ENCODE measurements around the gene SGCA. TPM values are rescaled to one million over a fixed set of nuclear protein-coding genes. Genes with fewer than 3 reads are reported as not detected.

SGCA gene
- total RNA-seq, 1 experiment from 2014 or later = 207 TPM

GRCh38 chr17:50207792-50208567 lies 42.2 kb downstream of the SGCA start:
- DNase-seq (ENCODE audit: low read depth) = no peak

- no peak for DNase-seq (ENCODE audit: low read depth)
Observed at GRCh38 chr17:50208611-50209061, 42.8 kb downstream of the SGCA start.

- no peak for DNase-seq (ENCODE audit: low read depth)
Observed at GRCh38 chr17:50209133-50209471, 43.3 kb downstream of the SGCA start.

GRCh38 chr17:50209472-50210239 lies 43.9 kb downstream of the SGCA start:
- peak; percentile 97 for DNase-seq (ENCODE audit: low read depth)

- DNase-seq (ENCODE audit: low read depth) = peak; percentile 98
Observed at GRCh38 chr17:50210240-50211225, 44.7 kb downstream of the SGCA start.

GRCh38 chr17:50211249-50212120 lies 45.7 kb downstream of the SGCA start:
- no peak for DNase-seq (ENCODE audit: low read depth)

- peak; percentile 69 for DNase-seq (ENCODE audit: low read depth)
Observed at GRCh38 chr17:50212121-50212843, 46.5 kb downstream of the SGCA start.

- DNase-seq (ENCODE audit: low read depth) = no peak
Observed at GRCh38 chr17:50213026-50214022, 47.5 kb downstream of the SGCA start.

- no peak for DNase-seq (ENCODE audit: low read depth)
Observed at GRCh38 chr17:50214976-50215760, 49.4 kb downstream of the SGCA start.

GRCh38 chr17:50217591-50217990 lies 51.8 kb downstream of the SGCA start:
- no peak for DNase-seq (ENCODE audit: low read depth)

GRCh38 chr17:50218071-50218759 lies 52.4 kb downstream of the SGCA start:
- peak; percentile 58 for DNase-seq (ENCODE audit: low read depth)

GRCh38 chr17:50218771-50219315 lies 53.0 kb downstream of the SGCA start:
- DNase-seq (ENCODE audit: low read depth) = peak; percentile 93

GRCh38 chr17:50219342-50219741 lies 53.5 kb downstream of the SGCA start:
- peak; percentile 91 for DNase-seq (ENCODE audit: low read depth)

GRCh38 chr17:50219939-50220465 lies 54.2 kb downstream of the SGCA start:
- DNase-seq (ENCODE audit: low read depth) = peak; percentile 69

- DNase-seq (ENCODE audit: low read depth) = no peak
Observed at GRCh38 chr17:50220811-50221210, 55.0 kb downstream of the SGCA start.

GRCh38 chr17:50221266-50221863 lies 55.6 kb downstream of the SGCA start:
- DNase-seq (ENCODE audit: low read depth) = peak; percentile 49

Measured in LHCN-M2 (cell line).